Activated CD4-positive, alpha-beta T cell treated with anti-CD3 and anti-CD28 coated beads for 1 hour (primary cell): Measurements from ENCODE around the gene ASPHD1.
"Not testable (repeated sequence)": the region's sequence is repeated elsewhere in the genome, so short reads cannot be mapped to it uniquely, and the experiment has no call there.

Source experiments
- DNase-seq: peaks from one replicate; pipeline ENCODE4 v3.0.0-alpha.2; 2020

ASPHD1 gene, protein sequence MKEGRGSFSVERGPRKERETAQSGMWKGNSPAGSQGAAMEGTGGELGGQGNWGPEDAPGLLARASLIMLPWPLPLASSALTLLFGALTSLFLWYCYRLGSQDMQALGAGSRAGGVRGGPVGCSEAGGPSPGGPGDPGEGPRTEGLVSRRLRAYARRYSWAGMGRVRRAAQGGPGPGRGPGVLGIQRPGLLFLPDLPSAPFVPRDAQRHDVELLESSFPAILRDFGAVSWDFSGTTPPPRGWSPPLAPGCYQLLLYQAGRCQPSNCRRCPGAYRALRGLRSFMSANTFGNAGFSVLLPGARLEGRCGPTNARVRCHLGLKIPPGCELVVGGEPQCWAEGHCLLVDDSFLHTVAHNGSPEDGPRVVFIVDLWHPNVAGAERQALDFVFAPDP

DNA sequence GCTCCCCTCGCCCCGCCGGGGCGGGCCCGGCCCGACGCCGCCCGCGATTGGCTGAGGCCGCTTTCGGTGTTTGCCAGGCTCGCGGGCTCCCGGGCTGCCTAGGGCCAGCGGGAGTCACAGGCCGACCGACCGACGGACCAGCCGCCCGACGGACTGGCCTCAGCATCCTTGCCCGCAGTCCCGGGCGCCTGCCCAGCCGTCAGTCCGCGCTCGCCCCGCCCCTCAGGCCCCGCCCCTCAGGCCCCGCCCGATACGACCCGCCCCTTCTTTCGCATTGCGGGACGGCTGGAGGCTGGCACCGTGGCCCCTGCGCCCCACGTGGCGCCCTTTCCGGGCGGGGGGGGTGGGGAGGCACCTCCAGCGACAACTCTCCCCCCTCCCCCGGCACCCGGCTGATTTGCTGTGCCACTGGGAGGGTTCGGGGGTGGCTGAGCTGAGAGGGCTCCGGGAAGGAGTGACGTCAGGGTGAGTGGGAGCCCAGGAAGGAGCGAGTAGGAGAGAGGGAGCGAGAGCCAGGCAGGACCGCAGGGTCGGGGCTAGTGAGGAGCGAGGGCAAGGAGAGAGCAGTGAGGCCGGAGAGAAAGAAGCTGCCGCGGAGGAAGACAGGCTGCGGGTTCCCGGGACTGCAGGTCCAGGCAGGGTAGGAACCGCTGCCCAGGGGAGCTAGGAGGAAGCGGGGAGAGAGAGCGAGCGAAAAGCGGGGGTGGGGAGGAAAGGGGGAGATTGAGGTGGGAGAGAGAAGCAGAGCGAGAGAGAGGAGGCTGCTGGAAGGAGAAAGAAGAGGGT lies at the start of gene ASPHD1:
Gene ASPHD1 (plus strand): TSS at position 387 of the 786 bp plus-strand sequence. CDS start 484 bp downstream, outside the sequence.
- peak; percentile 64 for DNase-seq

DNA sequence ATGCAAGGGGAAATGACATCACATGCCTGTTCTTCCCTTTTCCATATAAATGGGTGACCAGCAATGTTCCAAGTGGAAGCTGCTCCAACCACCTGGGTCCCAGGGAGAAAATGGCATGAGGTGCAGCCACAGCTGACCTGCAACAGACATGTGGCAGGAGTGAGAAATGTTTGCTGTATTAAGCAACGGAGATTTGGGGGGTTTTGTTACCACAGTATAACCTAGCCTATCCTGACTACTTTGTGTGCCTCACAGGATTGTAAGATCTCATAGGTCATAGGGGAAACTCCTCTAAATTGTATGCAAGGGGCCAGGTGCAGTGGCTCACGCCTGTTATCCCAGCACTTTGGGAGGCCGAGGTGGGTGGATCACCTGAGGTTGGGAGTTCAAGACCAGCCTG lies 49.3 kb upstream of the ASPHD1 start:
- DNase-seq: no peak

DNA sequence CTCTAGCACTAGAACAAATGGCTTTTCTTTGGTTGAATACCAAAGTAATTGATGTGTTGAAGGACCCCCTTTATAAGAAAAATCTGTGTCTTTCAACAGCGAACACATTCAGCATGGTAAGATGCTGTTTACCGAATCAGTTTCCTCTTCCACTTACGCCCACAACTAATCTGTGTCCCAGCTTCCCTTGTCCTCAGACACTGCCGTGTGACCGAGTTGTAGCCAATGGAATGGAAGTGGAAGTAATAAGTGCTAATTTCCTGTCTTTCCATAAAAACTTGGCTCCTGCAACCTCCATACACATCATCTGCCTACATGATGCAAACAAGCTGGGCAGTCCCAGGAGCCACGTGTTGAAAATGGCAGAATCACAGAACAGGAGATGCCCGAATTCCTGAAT lies 47.6 kb upstream of the ASPHD1 start:
- DNase-seq: no peak

DNA sequence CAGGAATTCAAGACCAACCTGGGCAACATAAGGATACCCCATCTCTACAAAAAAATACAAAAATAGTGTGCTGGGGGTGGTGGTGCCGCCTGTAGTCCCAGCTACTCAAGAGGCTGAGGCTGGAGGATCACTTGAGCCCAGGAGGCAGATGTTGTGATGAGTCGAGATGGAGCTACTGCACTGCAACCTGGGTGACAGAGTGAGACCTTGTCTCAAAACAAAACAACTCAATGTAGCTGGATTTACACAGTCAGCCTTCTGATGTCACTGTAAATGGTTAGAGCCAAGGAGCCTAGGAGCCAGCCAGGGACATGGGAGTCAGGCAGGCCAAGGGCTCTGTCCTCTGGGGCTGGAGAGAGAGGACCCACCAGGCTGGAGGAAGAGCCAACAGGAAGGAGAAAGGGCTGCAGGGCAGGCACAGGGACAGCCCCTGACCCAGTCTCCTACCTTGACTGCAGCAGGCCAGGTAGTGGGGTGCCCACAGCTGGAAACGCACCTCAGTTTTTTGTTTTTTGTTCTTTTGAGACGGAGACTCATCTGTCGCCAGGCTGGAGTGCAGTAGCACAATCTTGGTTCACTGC lies 45.7 kb upstream of the ASPHD1 start:
- DNase-seq: no peak

DNA sequence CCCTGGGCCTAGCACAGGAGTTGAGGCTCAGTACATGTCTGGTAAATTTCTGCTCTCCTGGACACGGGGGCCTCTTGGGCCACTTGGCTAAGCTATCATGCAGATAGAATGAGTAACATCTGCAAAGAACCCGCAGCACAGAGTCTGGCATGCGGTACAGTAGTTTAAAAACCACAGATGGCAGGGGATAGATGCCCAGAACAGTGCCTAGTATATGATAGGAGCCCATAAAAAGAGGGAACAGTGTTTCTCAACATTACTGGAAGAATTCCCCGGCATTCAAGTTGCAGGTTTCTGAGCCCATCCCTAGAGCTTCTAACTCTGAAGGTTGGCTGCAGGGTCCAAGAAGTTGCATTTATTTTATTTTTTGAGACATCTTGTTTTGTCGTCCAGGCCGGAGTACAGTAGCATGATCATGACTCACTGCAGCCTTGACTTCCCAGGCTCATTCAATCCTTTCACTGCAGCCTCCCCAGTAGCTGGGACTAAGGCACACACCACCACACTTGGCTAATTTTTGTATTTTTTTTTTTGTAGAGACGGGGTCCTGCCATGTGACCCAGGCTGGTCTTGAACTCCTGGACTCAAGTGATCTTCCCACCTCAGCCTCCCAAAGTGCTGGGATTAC lies 43.0 kb upstream of the ASPHD1 start:
- no peak for DNase-seq

DNA sequence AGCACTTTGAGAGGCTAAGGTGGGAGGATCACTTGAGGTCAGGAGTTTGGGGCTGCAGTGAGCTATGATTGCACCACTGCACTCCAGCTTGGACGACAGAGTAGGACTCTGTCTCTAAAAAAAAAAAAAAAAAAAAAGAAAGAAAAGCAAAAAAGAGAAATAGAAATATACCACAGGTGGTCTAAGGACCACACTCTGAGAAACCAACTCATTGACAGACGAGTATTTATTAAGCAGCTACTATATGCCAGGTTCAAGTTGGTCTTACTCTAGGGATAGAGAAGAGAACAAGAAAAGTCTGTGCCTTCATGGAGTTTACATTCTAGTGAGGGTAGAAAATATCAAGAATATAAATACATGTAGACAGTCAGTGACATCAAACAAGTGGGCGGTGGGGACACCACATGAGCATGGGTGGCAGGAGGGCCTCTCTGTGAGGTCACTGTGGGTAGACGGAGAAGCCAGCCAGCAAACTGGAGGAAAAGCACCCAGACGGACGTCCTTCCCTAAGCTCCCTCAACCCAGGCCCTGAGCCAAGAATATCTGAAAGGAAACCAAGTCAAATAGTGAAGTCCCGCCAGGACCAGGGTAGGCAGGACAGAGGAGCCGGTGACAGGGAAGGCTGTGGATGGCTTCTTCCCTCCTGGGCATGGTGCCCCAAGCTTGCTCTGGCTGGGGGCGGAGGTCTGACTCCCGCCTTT lies 42.0 kb upstream of the ASPHD1 start:
- DNase-seq: no peak

DNA sequence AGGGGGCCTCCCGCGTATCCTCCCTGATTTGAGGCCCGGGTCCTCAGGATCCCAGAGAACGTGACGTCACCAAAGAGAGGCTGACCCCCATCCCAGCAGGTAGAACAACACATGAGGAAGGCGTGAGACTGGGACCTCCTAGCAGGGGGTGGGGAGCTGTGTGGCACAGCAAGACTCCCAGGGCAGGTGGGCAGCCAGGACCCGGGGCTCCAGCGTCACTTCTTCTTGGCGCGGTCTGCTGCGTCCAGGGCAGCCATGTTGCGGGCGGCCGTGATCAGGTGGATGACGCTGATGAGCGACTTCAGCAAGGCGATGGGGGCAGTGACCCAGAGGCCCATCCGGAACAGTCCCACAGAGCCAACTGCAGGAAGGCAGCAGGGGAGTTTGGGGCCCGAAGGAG lies 41.3 kb upstream of the ASPHD1 start:
- DNase-seq: no peak

DNA sequence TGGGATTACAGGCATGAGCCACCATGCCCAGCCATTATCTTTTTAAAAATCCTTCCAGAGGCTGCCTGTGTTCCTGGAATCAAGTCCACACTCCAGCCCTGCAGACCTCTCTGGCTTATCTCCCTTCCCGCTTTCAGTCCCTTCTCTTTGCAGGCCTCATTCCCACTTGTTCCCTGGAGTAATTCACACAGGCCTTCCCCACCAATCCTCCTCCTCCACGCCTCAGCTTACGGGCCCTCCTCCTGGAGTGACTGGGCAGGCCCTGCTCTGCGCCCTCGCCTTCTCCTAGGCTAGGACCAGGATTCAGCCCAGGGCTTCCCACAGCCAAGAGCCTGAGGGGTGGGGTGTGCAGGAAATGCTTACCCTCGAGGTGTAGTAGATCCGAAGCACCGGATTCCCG lies 40.1 kb upstream of the ASPHD1 start:
- DNase-seq: no peak

DNA sequence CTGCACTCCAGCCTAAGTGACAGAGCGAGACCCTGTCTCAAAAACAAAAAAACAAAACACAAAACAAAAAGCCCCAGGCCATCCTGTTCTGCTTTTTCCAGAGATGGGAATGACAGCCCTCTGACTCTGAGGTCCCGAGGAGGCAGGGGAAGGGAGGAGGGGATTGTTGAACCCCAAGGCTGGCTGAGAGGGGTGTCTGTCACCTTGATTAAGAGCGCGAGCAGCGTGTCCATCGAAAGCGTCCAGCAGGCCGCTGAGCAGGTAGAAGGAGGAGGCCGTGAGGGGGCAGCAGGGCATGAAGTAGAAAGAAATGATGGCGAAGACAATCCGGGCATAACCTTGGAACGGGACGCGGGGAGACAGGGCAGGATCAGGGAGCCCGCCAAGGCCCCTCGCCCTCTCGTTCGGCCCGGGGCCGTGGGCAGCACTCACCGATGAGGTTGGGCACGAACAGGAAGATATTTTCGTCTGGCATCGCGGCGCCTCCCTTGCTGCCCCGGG lies 37.9 kb upstream of the ASPHD1 start:
- no peak for DNase-seq

DNA sequence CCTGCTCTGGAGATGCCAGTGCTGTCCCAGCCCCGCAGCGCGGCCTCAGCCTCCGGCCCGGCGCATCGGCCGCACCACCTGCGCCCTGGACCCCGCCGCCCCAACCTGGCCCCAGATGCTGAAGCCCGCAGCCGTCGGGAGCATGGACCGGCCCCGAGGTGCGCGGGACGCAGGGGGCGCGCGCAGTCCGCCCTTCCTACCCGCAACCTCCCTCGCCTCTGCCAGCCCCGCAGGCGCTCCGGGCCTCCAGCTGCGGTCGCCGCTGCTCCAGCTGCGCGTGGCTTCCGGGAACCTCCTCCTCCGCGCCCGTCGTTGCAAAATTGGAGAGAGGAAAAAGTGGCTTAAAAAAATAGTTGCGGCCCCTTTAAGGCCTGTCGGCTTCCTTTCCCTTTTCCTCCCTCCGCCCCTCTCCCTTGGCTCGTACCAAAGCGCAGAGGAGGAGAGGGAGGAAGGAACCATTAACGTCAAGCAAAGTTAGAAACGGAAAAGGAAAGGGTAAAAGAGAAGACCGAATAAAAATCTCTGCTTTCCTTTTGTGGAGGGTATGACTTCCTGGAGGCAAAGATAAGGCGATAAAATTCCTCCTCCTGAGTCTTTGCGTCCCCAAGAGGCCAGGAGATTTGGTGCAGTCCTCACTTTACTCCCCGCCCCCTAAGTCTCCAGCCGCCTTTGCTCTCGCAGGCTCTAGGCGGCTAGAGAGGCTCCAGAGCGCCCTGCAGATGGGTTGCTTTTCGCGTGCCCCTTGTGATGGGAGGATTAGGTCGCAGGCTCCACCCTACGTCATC lies 37.2 kb upstream of the ASPHD1 start, which contains the start of gene CDIPT:
Gene CDIPT (minus strand): TSS at position 343 of the 785 bp plus-strand sequence. CDS start 369 bp downstream, outside the sequence.
- peak; percentile 88 for DNase-seq

DNA sequence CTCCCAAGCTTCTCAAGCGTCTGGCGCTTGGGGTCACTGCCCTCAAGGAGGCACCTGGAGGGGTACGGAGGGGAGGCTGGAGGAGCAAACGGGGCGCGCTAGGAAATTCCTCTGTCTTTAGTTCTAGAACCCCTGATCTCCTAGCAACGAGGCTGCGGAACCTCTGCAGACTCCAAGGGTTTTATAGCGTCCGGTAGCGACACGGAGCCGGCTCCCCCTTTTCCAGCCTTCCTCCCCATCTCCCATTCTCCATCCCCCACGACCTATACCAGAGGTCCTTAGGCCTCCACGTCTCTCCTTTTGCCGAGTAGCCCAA lies 36.7 kb upstream of the ASPHD1 start:
- no peak for DNase-seq

DNA sequence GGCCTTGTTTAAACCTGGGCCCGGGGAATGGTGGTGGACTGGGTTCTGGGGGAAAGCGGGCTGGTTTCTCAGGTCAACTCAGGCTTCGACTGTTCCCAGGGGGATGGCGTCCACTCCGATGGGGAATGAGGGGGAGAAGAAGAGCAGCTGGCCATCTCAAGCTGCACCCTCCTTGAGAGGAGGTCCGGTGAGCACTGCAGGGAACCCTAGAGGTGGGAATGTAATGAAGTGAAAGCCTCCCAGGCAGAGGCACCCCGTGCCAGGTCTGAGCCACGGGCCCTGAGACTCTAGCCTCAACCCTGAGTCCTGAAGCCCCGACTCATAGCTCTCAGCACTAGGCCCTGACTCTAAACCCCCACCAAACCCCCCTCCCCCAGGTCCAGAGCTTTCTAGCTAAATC lies 36.1 kb upstream of the ASPHD1 start:
- no peak for DNase-seq

DNA sequence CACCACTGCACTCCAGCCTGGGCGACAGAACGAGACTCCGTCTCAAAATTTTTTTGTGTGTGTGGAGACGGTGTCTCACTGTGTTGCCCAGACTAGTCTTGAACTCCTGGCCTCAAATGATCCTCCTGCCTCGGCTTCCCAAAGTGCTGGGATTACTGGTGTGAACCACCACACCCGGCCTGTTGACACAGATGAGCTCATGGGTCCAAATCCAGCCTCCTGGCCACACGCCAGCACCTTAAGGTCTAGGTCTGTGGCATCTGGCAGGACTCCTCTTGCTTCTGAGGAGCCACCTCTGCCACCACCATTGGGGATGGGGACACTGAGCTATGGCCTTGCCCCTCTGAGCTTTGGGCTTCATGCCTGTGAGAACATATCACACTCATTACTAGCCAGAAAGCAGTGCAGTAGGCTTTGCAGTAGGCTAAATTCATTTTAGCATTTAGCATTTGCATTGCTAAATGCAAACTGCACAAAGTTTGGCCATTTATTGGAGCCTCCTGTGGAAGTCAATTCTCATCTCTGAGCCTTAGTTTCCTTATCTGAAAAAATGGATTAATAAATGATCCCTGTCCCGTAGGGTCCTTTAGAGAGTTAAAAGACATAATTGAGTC lies 31.8 kb upstream of the ASPHD1 start:
- no peak for DNase-seq

DNA sequence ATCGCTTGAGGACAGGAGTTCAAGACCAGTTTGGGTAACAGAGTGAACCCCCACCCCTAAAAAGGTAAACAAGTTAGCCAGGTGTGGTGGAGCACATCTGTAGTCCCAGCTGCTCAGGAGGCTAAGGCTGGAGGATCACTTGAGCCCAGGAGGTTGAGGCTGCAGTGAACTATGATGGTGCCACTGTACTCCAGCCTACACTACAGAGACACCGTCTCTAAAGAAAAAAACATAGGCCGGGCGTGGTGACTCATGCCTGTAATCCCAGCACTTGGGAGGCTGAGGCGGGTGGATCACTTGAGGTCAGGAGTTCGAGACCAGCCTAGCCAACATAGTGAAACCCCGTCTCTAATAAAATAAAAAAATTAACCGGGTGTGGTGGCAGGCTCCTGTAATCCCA lies 31.2 kb upstream of the ASPHD1 start:
- not testable (repeated sequence) for DNase-seq

DNA sequence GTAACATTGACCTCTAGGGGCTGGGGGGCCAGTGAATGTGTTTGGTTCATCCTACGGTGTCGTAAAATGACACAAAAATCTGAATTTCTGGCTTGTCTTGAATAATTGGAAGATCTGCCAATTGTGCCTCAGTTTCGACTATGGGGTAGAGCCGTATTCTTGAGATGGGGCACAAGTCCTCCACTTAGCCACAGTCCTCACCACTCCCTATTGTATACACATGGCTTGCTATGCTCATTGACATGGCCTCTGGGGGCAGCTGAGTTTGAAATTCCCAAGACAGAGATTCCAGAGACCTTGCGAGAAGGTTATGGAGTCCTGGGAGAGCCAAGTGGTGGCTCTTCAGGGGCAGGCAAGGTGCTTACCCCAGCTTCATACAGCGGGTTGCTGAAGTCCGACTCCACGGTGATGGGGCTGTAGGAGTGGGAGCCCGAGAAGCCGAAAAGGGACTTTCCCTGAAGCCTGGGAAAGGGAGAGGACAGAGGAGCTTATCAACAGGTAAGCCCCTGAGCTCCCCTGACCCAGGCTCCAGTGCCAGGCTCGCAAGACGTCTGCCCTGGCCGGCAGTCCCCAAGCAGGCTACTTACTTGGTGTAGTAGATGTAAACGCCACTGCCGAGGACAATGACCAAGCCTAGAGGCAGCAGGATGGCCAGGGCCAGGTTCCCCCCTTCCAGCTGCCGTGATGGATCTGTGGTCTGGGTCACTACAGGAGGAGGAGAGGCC lies 28.3 kb upstream of the ASPHD1 start:
- no peak for DNase-seq

DNA sequence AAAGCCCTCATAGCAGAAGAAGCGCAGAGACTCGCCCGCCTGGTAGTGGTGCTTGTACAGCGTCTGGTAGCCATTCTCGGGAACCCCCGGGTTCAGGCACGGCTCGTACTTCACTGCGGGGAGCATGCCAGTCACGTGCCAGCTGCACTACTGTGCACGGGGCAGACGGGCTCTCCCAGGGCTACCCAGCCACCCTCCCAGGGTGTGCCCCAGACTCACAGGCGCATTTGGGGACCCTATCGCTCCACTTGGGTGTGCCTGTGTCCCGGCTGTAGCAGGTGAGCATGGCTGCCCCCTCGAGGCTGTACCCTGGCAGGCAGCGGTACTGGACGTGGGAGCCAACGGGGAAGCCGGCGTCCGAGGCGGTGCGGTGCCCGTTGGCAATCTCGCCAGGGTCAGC lies 27.0 kb upstream of the ASPHD1 start:
- DNase-seq: no peak

DNA sequence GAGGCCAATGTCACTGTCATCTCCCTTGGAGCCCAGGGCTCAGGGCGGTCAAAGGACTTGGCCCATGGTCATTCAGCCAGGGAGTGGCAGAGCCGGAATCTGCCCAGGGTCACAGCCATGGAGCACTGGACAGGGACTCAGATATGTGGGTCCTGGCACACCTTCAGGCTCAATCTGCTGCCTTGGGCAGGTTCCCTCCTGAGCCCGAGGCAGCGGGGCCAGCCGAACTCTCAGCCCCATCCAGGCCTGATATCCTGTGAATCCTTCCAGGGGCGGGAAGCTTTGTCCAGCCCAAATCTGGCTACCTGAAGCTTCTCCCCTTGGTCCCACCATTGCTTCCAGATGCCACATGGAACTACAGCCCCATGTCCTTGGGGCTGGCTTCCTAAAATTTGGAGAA lies 25.1 kb upstream of the ASPHD1 start:
- no peak for DNase-seq

DNA sequence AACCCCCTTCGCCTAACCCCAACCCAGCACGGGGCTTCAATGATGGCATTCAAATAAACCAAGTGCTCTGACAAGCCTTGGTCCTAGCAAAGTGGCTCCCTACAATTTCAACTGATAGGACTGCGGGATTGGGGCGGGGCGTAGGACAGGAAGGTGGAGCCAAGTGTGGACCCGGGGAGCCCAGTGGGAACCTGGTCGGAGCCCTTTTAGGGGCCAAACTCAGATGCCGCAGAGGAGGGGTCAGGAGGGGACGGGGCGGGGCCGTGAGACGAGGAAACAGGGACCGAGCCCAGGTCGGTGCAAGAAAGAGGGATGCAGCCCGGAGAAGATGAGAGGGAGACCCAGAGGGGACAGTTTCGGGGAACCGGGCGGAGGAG lies 24.1 kb upstream of the ASPHD1 start:
- no peak for DNase-seq

DNA sequence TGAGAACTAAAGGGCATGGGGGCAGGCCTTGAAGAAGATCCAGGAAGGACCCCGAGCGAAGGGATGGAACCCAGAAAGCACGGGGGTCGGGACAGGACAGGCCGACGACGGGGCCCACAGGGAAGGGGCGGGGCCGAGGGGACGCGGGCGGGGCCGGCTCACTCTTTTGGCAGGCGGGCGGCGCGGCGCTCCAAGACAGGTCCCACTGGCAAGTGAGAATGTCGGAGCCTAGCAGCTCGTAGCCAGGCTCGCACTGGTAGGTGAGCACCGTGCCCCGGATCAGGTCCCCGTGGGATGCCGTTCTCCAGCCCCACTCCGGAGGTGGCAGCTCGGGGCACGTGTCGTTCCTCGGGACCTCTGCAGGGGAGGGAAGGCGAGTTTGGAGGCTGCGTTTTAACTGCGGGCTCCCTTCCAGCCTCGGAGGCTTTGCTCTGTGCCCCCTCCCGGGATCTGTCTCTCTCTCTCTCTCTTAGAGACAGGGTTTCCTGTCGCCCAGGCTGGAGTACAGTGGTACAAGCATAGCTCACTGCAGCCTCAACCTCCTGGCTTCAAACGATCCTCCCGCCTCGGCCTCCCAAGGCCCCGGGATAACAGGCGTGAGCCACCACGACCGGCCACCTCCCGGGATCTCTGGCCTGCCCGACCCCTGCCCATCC lies 23.6 kb upstream of the ASPHD1 start:
- DNase-seq: peak; percentile 13
